Suppressor macrophage treated with lipopolysaccharide for 1 hour (primary cell): Measurements from ENCODE around the gene SMPX.
"Not testable (repeated sequence)": the region's sequence is repeated elsewhere in the genome, so short reads cannot be mapped to it uniquely, and the experiment has no call there.

Source experiments
- DNase-seq, 3 donors: peaks; one replicate each; pipeline ENCODE4 v3.0.0-alpha.2; 2020 to 2022

Gene SMPX

DNA sequence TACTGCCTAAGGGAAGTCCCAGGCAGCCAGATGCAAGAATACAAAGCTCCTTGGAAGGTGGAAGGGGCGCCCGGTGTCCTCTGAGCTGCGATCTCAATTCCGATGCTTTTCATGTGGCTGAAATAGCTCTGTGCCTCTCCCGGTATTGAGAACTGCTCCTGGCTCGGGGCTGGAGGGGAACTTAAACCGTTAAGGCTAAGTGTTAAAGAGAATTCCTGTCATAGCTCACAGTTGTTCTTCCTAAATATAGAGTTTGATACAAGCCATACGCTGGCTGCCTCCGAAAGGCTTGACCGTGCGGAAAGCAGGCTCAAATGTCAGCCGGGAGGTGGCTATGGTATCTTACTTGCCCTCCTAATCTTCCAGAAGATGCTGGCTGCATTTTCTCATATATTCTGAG, at the start of gene SMPX:
TSS of gene SMPX (minus strand) at position 157 of the 400 bp plus-strand sequence. CDS start 3,826 bp downstream, outside the sequence.
- no peak for DNase-seq

DNA sequence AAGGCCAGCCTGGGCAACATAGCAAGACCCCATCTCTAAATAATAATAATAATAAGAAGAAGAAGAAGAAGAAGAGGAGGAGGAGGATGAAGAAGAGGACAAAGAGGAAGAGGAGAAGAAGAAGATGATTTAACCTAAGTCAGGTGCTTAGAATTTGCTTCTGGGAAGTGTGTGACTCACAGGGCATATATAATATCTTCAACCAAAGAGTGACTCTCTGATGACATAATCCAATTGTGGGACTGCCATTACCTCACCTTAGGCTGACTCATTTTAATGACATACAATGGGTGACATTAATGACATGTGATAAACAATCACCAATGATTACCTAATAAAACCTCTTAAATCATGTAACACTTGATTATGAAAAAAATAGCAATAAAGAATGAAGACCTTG, 48.8 kb upstream of the SMPX start:
- peak; percentile 19 to 66 (median 52) for DNase-seq

GRCh38 chrX:21802839-21803238, 44.9 kb upstream of the SMPX start:
- DNase-seq: no peak

DNA sequence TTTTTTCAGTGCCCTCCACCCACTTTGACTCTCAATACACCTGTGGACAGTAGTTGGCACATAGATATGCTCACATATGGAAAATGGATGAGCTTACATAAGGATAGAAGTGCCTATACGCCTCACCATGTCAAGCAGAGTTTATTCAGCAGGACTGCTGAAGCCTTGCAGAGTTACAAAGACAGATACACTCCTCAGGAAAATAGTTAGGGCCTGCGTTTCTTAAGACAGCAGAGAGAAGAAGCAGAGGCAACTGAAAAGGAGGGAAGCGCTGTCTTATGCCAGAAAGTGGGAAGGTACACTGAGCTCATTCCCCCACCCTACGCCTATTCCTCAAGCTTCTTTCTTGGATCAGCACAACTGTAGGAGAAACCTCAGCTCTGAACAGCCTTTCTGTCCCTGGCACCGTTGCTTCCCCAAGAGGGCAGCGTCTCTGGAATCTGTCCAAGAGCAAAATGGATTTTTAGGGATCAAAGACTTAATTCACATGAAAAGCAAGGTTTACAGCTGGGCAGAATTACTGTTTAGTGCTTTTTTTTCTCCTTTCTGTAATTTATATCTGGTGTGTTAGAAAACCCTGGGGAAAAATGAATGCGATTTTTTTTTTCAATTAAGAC, 44.2 kb upstream of the SMPX start:
- no peak for DNase-seq

GRCh38 chrX:21800344-21800770, 42.4 kb upstream of the SMPX start:
- DNase-seq: no peak

DNA sequence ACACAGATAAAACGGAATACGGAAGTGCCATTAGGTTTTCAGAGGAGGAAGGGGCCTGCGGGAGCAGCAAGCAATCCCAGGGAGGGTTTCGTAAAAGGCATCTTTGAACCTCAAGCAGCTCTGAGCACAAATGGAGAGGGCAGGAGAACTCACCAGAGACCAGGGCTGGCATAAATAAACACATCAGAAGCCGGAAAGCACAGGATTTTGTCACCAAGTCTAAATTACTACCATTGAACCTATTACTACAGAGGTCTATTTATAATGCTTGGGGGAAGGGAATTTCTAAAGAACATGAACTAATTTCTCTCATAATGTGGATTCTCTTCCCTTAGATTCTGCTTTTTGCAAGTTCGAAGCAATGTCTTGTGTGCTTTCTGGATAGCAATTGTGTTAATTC, 41.9 kb upstream of the SMPX start:
- peak in 1 of 3 donors; percentile 7 for DNase-seq

DNA sequence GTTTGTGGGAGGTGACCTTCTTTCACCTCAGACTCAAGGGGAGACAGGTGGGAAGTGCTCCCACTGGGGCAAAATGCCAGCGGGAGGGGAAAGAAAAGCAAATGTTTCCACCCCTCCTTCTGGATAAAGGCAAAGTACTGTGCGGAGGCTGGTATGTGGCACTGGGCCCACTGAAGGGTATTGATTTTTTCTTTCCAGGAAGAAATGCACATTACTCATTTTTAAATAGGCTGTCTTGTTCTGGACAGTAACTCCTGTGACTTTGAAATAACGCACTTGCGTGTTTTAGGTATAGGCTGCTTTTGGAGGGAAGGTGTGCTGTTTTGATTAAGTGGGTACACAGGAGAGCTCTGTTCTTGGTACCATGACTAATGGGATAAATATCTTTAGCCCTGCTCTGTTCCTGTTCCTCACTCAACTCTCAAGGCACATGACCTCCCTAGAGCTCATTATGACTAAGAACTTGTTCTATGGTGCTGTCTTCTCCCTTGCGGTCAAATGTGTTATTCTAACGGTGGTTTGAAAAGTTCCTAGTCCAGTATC, 40.8 kb upstream of the SMPX start:
- DNase-seq: no peak

DNA sequence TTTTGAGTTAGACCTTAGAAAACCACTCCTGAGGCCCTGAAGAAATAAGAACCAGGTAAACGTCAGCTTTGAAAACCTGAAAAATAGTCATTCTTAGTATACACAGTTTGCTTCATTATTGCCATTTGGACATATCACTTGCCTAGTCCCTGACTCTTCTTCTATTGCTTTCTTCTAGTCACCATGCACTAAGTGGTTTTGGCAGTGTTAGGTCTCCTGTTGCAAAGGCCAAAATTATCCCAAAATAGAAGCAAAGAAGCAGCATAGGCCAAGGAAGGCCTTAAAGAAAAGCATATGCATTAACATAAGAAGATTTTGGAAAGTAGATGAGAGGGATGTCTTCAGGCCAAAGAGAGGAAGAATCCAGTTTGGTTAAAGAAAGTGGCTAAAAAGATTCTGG, 24.1 kb upstream of the SMPX start:
- DNase-seq: no peak

GRCh38 chrX:21781525-21781924, 23.6 kb upstream of the SMPX start:
- peak in 2 of 3 donors; percentile 1 to 27 for DNase-seq

GRCh38 chrX:21779095-21779494, 21.2 kb upstream of the SMPX start:
- DNase-seq: no peak

DNA sequence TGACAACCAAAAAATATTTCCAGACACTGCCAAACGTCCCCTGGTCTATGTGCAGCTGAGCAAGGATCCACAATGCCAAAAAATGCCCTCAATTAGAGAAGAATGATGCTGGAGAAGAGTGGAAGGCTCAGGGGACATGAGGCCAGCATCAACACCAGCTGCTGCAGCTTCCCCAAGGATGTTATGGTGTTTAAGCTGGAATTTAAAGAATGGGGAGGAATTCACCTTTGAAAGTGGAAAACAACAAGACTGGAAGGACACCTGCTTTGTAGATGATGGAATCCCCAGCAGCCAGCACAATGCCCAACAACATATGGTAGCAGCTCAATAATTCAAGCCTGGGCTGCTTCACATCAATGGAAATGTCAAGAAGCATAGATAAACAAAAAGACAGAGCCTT, 20.3 kb upstream of the SMPX start:
- DNase-seq: no peak

- DNase-seq: not testable (repeated sequence)
Observed at GRCh38 chrX:21775128-21775527, 17.2 kb upstream of the SMPX start.

- DNase-seq: not testable (repeated sequence)
Observed at GRCh38 chrX:21773036-21773435, 15.1 kb upstream of the SMPX start.

DNA sequence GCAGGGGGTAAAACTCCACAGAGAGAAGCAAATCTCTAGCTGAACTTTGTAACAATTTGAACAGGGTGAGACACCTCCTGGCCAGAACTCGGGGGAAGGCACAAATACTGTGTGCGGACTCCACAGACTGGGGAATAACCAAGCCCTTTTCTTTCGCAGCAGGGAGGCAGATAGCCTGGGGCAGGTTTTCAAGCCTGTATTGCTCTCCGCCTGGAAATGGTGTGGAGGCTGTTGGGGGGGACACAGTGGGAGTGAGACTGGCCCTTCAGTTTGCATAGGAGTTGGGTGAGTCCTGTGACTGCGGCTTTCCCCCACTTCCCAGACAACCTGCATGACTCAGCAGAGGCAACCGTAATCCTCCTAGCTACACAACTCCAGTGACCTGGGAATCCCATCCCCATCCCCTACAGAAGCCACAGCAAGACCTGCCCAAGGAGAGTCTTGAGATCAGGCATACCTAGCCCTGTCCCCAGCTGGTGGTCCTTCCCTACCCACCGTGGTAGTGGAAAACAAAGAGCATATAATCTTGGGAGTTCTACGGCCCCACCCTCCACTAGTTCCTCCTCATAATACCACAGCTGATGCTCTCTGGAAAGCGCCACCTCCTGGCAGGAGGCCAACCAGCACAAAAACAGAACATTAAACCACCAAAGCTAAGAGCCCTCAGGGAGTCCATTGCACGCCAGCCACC, 12.9 kb upstream of the SMPX start:
- DNase-seq: no peak

GRCh38 chrX:21766101-21766500, 8.2 kb upstream of the SMPX start:
- no peak for DNase-seq

- no peak for DNase-seq
Observed at GRCh38 chrX:21764008-21764407, 6.1 kb upstream of the SMPX start.

- no peak for DNase-seq
Observed at GRCh38 chrX:21758488-21758887, 572 bp upstream of the SMPX start.

DNA sequence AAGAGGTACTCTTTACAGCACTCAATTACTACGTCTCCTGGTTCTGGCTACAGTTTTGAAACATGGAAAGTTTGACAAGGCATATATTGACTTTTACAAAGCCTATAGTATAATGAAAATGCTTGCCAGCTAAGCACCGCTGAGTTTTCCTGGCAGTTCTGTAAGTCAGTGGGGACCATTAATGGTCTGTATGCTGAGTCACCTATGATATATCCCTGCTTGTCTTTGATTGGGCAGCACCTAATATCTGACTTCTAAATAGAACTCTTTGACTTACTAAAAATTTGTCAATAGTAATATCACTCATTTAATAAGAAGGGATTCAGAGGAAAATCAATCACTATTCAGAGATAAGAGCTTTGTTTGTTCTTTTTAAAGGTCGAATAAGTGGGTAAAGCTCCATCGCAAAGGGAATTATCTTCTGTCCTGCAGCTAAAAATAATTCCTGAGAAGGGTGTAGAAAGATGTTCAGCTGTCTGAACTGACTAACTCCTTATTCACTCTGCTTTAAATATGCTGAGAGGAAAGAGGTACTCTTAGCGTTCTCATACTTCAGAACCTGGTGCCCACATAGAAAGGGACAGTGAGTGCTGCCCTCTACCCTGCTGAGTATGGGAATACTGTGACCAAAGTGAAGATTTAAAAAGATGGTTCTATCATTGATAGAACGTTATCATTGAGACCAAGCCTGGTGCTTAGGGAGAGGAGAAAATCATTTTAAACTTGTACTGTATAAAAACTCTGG, 959 bp downstream of the SMPX start:
- DNase-seq: no peak

DNA sequence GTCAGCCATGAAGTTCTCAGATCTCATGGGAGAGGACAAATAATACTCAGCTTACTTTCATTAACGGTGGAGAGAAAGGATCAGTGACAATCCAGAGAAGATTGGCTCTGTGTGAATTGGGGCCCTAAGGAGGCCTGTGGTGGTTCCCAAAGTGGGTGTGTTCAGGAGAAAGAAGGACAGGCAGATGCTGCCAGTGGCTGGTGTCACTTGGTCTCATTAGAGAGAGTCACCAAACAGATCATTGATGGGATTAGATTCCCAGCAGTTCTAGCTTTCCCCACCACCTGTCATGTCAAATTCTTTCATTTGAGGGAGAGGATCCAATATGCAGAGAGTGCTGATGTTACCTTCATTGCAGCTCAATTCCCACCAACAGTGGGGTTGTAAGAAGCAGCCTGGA, 8.0 kb downstream of the SMPX start:
- DNase-seq: no peak

- DNase-seq: no peak
Observed at GRCh38 chrX:21748235-21748634, 9.7 kb downstream of the SMPX start.

DNA sequence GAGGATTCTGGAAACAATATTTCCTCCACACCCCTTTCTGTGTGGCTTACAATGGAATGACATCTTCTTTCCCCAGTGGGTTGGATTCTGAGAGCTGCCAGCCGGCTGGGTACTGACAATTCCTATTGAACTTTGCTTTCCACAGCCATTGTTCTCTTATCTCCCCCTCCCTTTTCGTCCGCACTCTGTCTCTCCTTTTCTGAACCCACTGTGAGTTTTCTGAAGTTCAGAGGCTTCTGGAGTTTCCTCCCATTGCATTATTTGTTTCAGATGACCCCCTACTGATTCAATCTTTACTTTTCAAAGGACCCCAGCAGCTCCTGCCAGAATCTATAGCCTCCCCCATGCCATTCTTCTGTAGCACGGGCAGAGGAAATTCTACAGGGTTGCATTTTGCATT, 10.4 kb downstream of the SMPX start:
- no peak for DNase-seq

GRCh38 chrX:21745756-21746155, 12.2 kb downstream of the SMPX start:
- peak; percentile 26 to 51 (median 49) for DNase-seq

DNA sequence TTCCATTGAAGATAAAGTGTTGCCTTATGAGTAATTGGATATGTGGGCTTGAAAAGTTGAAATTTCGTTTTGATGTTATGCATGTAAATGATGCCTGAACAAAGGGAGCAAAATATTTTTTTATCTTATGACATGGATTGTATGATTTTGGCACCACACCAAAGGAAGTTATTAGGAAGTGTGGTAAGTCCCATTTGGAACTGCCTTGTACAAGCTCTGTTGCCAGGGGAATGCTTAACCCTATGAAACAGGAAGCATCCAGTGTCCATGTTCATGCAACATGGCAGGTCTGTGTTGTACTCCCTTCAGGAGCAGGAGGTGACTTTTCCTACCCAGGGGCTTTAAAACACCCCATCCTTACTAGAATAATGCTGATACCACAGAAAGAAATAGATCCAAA, 13.2 kb downstream of the SMPX start:
- DNase-seq: no peak

GRCh38 chrX:21744060-21744459, 13.9 kb downstream of the SMPX start:
- no peak for DNase-seq
